Colonic mucosa (tissue), 4 donors: ENCODE measurements around the gene TSC22D1. TPM values are rescaled to one million over a fixed set of nuclear protein-coding genes. Genes with fewer than 3 reads are reported as not detected.

Experiments used
- DNase-seq: peaks from one replicate; pipeline ENCODE4 v3.0.0-alpha.2; 2020
- H3K27ac ChIP-seq: fragments of 200-600 bp; one replicate; pipeline ENCODE4 v1.8.0; 2021
- H3K27me3 ChIP-seq: fragments of 200-600 bp; one replicate; pipeline ENCODE4 v1.8.0; 2021
- H3K36me3 ChIP-seq: fragments of 200-600 bp; one replicate; pipeline ENCODE4 v1.8.0; 2021
- H3K4me1 ChIP-seq: fragments of 200-600 bp; one replicate; pipeline ENCODE4 v1.8.0; 2021; ENCODE audit warnings: mild to moderate bottlenecking
- H3K4me3 ChIP-seq: fragments of 200-600 bp; one replicate; pipeline ENCODE4 v1.8.0; 2021
- H3K9ac ChIP-seq, 2 donors: one replicate each; pipeline ENCODE4 v1.7.0; 2013; ENCODE audit warnings: control low read depth in 2 of 2, low read depth in 2 of 2, low read length in 2 of 2
- H3K9me3 ChIP-seq: fragments of 200-600 bp; one replicate; pipeline ENCODE4 v1.8.0; 2021
- intact Hi-C: fragments of 100-400 bp; cut with DNase I; formaldehyde crosslinking; loops from one replicate; pipeline ENCODE4 v1.14.1; 2022
- total RNA-seq, 2 donors: library from RNA; stranded (reverse); fragmentation: NEBNext Ultra II Directional in 1 of 2; extraction: Animal tissue kit (Norgen Biotek cat#: 25700) in 1 of 2; gene quantifications; one replicate each; pipeline ENCODE4 v1.2.1, GENCODE V29; 2021
- TF ChIP-seq, protein P1 (sequence below): fragments of 200-600 bp; IDR thresholded peaks from one replicate; pipeline ENCODE4 v1.8.0; 2022; ENCODE audit warnings: antibody characterized with exemption, mild to moderate bottlenecking
- donor health status: healthy.
- donor health status: DM: no; HTN: no; CAD: no.
- donor health status: DM: no; HTN: no; CAD: no.

TSC22D1 gene
- total RNA-seq, 2 donors from 2014 or later = 137 to 231 TPM

- Histone ChIP-seq H3K36me3 (no peaks in the 10 kb centered on the region), H3K4me1 (no peaks in the 10 kb centered on the region), H3K27ac (no peak overlapping the region), H3K9me3 (no peaks in the 10 kb centered on the region), H3K9ac (no peak overlapping the region), H3K4me3 (no peak overlapping the region), H3K27me3 (no peaks in the 10 kb centered on the region)
- DNase-seq = no peak
- intact Hi-C loops = no loop called here
- TF ChIP-seq, protein P1, sequence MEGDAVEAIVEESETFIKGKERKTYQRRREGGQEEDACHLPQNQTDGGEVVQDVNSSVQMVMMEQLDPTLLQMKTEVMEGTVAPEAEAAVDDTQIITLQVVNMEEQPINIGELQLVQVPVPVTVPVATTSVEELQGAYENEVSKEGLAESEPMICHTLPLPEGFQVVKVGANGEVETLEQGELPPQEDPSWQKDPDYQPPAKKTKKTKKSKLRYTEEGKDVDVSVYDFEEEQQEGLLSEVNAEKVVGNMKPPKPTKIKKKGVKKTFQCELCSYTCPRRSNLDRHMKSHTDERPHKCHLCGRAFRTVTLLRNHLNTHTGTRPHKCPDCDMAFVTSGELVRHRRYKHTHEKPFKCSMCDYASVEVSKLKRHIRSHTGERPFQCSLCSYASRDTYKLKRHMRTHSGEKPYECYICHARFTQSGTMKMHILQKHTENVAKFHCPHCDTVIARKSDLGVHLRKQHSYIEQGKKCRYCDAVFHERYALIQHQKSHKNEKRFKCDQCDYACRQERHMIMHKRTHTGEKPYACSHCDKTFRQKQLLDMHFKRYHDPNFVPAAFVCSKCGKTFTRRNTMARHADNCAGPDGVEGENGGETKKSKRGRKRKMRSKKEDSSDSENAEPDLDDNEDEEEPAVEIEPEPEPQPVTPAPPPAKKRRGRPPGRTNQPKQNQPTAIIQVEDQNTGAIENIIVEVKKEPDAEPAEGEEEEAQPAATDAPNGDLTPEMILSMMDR = no peak
These were observed 175.4 kb downstream of the TSC22D1 start for GRCh38 chr13:44400736-44401135.

DNA sequence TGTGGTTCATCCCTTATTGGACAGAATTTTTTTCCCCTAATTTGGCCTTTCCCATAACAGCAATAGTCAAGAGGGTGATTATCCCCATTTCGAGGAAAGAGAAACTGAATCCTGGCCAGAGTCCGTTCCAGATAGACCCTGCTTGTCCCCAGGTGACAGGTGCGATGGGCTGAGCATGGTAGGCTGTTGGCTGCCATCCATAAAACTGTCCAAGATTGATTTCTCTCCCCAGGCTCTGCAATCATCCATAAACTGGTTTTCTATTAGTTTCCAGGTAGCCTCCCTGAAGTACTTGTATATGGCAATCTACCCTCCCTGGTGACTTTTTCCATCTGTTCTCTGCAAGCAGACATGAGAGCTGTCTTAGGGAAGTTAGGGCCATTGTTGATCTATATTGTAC, 177.1 kb downstream of the TSC22D1 start:
- H3K9ac ChIP-seq = no peak overlapping the region
- H3K36me3 ChIP-seq = no peaks in the 10 kb centered on the region
- H3K27ac ChIP-seq = no peak overlapping the region
- H3K4me3 ChIP-seq = no peak overlapping the region
- intact Hi-C loops = no loop called here
- TF ChIP-seq, protein P1 = no peak
- no peaks in the 10 kb centered on the region for H3K4me1 ChIP-seq
- no peak for DNase-seq
- H3K9me3 ChIP-seq = no peaks in the 10 kb centered on the region
- no peaks in the 10 kb centered on the region for H3K27me3 ChIP-seq

GRCh38 chr13:44398606-44399005, 177.5 kb downstream of the TSC22D1 start:
- DNase-seq = no peak
- no peaks in the 10 kb centered on the region for H3K9me3 ChIP-seq
- TF ChIP-seq, protein P1 = no peak
- intact Hi-C loops = no loop called here
- H3K4me1 ChIP-seq = no peaks in the 10 kb centered on the region
- H3K27ac ChIP-seq = no peak overlapping the region
- no peaks in the 10 kb centered on the region for H3K36me3 ChIP-seq
- no peak overlapping the region for H3K9ac ChIP-seq
- H3K27me3 ChIP-seq = no peaks in the 10 kb centered on the region
- no peak overlapping the region for H3K4me3 ChIP-seq

DNA sequence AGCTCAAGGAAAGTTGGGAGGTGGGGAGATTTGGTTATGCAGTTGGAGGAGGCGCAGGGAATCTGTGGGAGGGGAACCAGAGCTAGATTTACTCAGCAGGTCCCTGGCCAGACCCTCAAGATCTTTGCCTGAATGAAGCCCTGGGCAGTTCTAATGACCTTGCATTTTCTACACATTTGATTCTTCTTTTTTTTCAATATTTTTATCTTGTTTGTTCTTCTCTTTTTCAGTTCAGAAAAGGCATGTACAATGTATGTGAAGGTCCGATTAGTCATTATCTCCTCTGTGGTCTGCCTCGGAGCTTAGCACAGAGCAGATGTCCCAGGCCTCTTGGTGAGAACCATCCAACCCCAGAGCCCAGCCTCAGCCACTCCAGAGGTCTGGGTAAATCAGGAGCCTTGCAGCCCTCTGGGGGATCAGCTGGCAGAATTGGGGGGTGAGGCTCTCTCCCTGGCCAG, 178.3 kb downstream of the TSC22D1 start:
- no peaks in the 10 kb centered on the region for H3K36me3 ChIP-seq
- H3K9ac ChIP-seq = no peak overlapping the region
- H3K27me3 ChIP-seq = no peaks in the 10 kb centered on the region
- no peak overlapping the region for H3K4me3 ChIP-seq
- H3K27ac ChIP-seq = no peak overlapping the region
- no peaks in the 10 kb centered on the region for H3K9me3 ChIP-seq
- H3K4me1 ChIP-seq = no peaks in the 10 kb centered on the region
- intact Hi-C loops = no loop called here
- no peak for DNase-seq
- TF ChIP-seq, protein P1 = no peak

GRCh38 chr13:44396701-44397580, 179.2 kb downstream of the TSC22D1 start:
- no peaks in the 10 kb centered on the region for H3K27me3 ChIP-seq
- H3K4me1 ChIP-seq = no peaks in the 10 kb centered on the region
- intact Hi-C loops = no loop called here
- H3K9ac ChIP-seq = no peak overlapping the region
- H3K36me3 ChIP-seq = no peaks in the 10 kb centered on the region
- H3K4me3 ChIP-seq = no peak overlapping the region
- H3K9me3 ChIP-seq = no peaks in the 10 kb centered on the region
- no peak for DNase-seq
- TF ChIP-seq, protein P1 = no peak
- no peak overlapping the region for H3K27ac ChIP-seq
